Naive B cell (primary cell): Measurements from ENCODE around the gene PIWIL1. TPM values are rescaled to one million over a fixed set of nuclear protein-coding genes. Genes with fewer than 3 reads are reported as not detected.
A peak's percentile ranks its signal among the peaks of the same experiment; 100 is the strongest.

Source experiments
- ATAC-seq, 2 donors: fragments of 150-1000 bp; cut with Tn5 transposase; 2 replicates each; pipeline ENCODE4 v1.10.0; 2021; ENCODE audit warnings: low read depth in 2 of 2, mild to moderate bottlenecking in 2 of 2, moderate library complexity in 2 of 2
- DNase-seq: peaks from one replicate; pipeline ENCODE4 v3.0.0; 2022
- H3K27ac Mint-ChIP-seq, 6 donors: one replicate each; pipeline ENCODE4 v1.8.0; 2020 to 2022; ENCODE audit warnings: mild to moderate bottlenecking in 6 of 6, mixed read lengths in 6 of 6, moderate library complexity in 5 of 6, inconsistent platforms in 2 of 6
- H3K27me3 Mint-ChIP-seq, 3 donors: one replicate each; pipeline ENCODE4 v1.8.0; 2021 to 2022; ENCODE audit warnings: mixed read lengths in 3 of 3, mild to moderate bottlenecking in 1 of 3
- H3K36me3 Mint-ChIP-seq, 2 donors: one replicate each; pipeline ENCODE4 v1.8.0; 2020 to 2022; ENCODE audit warnings: mixed read lengths in 2 of 2, inconsistent platforms in 1 of 2, mild to moderate bottlenecking in 1 of 2
- H3K4me1 Mint-ChIP-seq, 3 donors: one replicate each; pipeline ENCODE4 v1.8.0; 2020 to 2022; ENCODE audit warnings: mixed read lengths in 3 of 3, inconsistent platforms in 1 of 3, mild to moderate bottlenecking in 1 of 3, moderate library complexity in 1 of 3
- H3K4me3 Mint-ChIP-seq, 8 donors: one replicate each; pipeline ENCODE4 v1.8.0; 2020 to 2022; ENCODE audit warnings: mild to moderate bottlenecking in 8 of 8, mixed read lengths in 8 of 8, moderate library complexity in 8 of 8, inconsistent platforms in 2 of 8
- H3K9me3 Mint-ChIP-seq, 7 donors: one replicate each; pipeline ENCODE4 v1.8.0; 2020 to 2022; ENCODE audit warnings: mixed read lengths in 7 of 7, mild to moderate bottlenecking in 5 of 7, inconsistent platforms in 2 of 7, moderate library complexity in 1 of 7
- polyA plus RNA-seq, 6 donors: library from polyadenylated mRNA; unstranded; fragments of 300-500 nt; fragmentation: Illumina TruSeq; gene quantifications; one replicate each; pipeline ENCODE4 v1.2.3, GENCODE V29; 2021; ENCODE audit warnings: low read depth in 6 of 6

PIWIL1 gene
- polyA plus RNA-seq, 6 donors from 2014 or later: not detected

DNA sequence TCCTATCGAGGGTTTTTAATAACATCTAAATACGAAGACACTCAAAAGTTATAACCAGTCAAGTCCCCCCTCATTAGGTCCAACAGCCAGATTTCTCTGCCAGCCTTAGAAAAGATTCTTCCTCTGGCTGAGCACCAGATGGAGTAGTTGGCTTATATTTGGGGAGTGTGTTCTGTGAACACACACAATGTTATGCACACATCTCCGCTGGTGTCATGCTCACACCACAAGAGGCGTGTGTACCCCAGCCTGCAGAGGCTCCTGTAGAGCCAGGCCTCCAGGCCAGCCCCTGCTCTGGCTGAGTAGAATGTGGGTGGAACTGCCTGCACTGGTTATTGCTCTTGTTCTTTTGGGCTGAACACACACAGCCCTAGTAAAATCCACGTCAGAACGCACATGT is 64.0 kb downstream of the PIWIL1 start:
- no peak for ATAC-seq
- Mint-ChIP-seq H3K4me1 (no peaks in the 10 kb centered on the region), H3K27me3 (peaks cover 0 to 8% (median 4%) of the 10 kb centered on the region in 3 donors), H3K27ac (no peak overlapping the region), H3K9me3 (peaks cover 0 to 2% (median 0%) of the 10 kb centered on the region in 7 donors), H3K36me3 (no peaks in the 10 kb centered on the region), H3K4me3 (no peak overlapping the region)
- no peak for DNase-seq

DNA sequence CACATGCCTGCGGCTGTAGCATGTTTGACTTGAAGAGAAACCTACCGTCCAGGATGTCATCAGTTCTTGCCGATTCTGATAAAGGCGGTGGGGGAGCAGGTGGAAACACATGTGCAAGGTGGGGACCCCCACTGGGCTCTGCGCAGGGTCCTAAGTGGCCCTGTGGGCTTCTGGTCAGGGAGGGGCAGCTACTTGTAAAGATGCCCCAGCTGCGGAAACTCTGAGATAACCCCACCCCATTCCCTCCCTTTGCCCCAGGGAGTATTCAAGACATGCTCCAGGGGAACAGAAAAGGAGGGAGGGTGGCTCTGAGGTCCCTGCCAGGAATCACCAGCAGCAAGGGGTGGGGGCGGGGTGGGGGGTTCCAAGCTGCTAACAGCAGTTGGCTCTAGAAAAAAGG is 67.6 kb downstream of the PIWIL1 start:
- Mint-ChIP-seq H3K36me3 (no peaks in the 10 kb centered on the region), H3K27me3 (peaks cover 0 to 8% (median 4%) of the 10 kb centered on the region in 3 donors), H3K27ac (no peak overlapping the region), H3K9me3 (peaks cover 0 to 2% (median 0%) of the 10 kb centered on the region in 7 donors), H3K4me1 (no peaks in the 10 kb centered on the region), H3K4me3 (no peak overlapping the region)
- ATAC-seq: no peak
- DNase-seq: no peak

DNA sequence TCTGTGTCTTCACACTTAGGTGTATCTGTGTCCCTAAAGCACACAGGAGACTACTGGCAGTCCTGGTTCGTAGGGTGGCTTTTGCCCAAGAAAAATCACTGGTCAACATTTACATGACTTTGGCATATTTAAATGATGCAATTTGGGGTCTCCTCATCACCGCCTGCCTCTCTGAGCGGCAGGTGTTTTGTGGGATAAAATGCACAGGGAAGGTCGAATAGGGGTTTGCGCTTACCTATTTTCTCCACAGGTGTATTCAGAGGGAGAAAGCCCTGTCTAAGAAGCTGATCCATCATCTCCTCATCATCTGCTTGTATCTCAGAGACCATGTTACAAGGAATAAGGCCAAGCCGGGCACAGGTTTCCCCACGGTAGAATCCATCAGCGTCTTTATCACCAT is 74.7 kb downstream of the PIWIL1 start:
- ATAC-seq (no peak), DNase-seq (no peak)
- H3K27me3 Mint-ChIP-seq: peaks cover 0 to 15% (median 0%) of the 10 kb centered on the region in 3 donors
- no peak overlapping the region for H3K4me3 Mint-ChIP-seq
- no peak overlapping the region for H3K27ac Mint-ChIP-seq
- H3K4me1 Mint-ChIP-seq: no peaks in the 10 kb centered on the region
- H3K36me3 Mint-ChIP-seq: no peaks in the 10 kb centered on the region
- no peaks in the 10 kb centered on the region for H3K9me3 Mint-ChIP-seq

DNA sequence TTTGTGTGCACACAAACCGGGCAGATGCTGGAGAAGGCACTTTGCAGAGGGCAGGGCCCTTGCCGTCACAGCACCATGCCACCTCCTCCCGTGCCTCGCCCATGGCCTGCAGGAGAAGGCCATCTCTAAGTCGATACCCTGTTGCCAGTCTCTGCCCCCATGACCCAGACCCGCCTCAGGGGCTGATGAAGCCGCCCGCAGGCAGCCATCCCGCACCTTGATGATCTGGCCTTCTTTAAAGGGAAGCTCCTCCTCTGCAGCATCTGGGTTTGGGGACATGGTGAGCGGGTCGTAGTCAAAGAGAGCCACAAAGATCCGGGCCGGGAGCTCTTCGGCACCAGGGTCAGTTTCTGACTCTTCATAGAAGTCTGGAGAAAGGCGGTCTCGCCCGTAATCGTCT is 76.2 kb downstream of the PIWIL1 start:
- H3K9me3 Mint-ChIP-seq: peaks cover 0 to 3% (median 0%) of the 10 kb centered on the region in 7 donors
- H3K4me3 Mint-ChIP-seq: no peak overlapping the region
- ATAC-seq (no peak), DNase-seq (no peak)
- peak overlapping the region in 1 of 6 donors; percentile 69 for H3K27ac Mint-ChIP-seq
- H3K36me3 Mint-ChIP-seq: no peaks in the 10 kb centered on the region
- peaks cover 0 to 15% (median 0%) of the 10 kb centered on the region in 3 donors for H3K27me3 Mint-ChIP-seq
- H3K4me1 Mint-ChIP-seq: no peaks in the 10 kb centered on the region

DNA sequence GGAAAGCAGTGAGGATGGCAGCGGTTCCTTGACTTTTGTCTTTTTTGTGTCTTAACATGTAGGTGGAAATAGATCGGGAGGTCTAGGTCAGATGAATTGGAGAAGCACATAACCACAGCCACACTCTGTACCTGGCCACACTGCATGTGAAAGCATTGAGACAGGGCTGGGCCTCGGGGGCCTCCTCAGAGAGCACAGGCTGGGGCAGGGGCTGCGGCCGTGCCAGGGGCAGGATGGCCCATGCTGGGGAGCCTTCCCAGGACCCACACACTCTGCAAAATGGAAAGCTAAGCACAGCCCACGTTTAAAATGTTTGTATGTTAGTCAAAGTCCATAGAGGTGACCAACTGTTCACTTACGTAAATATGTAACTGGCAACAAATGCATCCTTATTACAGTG is 76.7 kb downstream of the PIWIL1 start:
- H3K4me3 Mint-ChIP-seq: no peak overlapping the region
- no peak for DNase-seq
- peaks cover 0 to 15% (median 0%) of the 10 kb centered on the region in 3 donors for H3K27me3 Mint-ChIP-seq

DNA sequence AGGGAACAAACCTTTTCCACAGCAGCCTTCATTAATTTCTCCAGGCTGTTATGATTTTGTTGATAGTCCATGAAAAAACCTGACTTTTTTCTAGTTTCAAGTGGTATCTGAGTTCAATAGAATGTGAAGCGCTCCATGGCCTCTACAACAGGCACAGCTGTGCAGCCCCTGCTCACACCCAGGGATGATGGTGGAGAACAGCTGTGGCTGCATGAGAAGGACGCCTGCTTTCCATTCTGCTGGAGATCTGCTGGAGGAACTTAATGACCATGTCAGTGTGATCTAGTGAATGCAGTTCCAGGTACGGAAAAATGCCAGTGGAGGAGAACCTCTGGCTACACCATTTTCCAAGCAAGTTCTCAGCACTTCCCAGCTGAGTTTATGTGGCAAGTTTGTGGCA is 80.6 kb downstream of the PIWIL1 start:
- Mint-ChIP-seq H3K27me3 (peaks cover 0 to 26% (median 4%) of the 10 kb centered on the region in 3 donors), H3K9me3 (peaks cover 0 to 3% (median 0%) of the 10 kb centered on the region in 7 donors), H3K4me1 (no peaks in the 10 kb centered on the region), H3K36me3 (no peaks in the 10 kb centered on the region), H3K27ac (no peak overlapping the region), H3K4me3 (no peak overlapping the region)
- ATAC-seq (no peak), DNase-seq (no peak)

More for the DNA sequence above, 76.7 kb downstream of the PIWIL1 start:
- H3K36me3 Mint-ChIP-seq: no peaks in the 10 kb centered on the region
- H3K4me1 Mint-ChIP-seq: no peaks in the 10 kb centered on the region
- no peak for ATAC-seq
- H3K9me3 Mint-ChIP-seq: peaks cover 0 to 3% (median 0%) of the 10 kb centered on the region in 7 donors
- no peak overlapping the region for H3K27ac Mint-ChIP-seq

DNA sequence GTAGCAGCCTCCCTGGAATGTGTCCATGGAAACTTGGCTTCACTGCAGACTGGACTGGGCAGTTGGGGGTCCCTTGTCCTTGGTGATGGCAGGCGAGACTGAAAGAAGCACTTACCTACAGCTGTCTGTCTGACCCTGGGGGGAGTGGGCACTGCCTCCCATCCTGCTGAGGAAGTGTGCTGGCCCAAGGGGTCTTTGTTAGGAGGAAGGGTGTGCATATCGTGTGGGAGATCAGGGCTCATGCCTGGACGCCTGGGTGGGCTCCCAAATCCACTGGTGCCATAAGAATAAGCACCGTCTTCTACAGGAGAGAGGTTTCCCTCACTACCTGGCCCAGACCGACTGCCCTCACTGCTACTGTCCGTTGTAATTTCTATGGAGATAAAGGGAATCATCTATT is 81.4 kb downstream of the PIWIL1 start:
- no peaks in the 10 kb centered on the region for H3K4me1 Mint-ChIP-seq
- peaks cover 0 to 3% (median 0%) of the 10 kb centered on the region in 7 donors for H3K9me3 Mint-ChIP-seq
- no peaks in the 10 kb centered on the region for H3K36me3 Mint-ChIP-seq
- DNase-seq (no peak), ATAC-seq (no peak)
- H3K27ac Mint-ChIP-seq: no peak overlapping the region
- no peak overlapping the region for H3K4me3 Mint-ChIP-seq
- H3K27me3 Mint-ChIP-seq: peaks cover 0 to 21% (median 4%) of the 10 kb centered on the region in 3 donors

DNA sequence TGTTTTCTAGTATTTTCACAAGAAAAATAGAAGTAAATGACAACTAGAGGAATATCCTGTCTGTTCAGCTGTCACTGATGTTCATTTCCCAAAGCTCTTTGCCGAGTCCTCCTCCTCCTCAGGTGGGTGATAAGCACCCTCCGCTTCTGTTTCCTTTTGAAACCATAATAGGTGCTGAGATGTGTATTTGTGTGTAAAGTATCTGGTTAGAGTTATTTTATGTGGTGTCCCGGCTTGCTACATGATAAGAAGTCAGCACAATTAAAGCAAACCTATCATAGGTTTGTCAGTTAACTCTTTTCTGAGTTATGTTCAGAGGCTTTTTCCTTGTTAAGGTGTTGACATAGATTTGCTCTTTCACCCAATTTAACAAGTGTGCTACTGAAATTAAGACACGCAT is 82.4 kb downstream of the PIWIL1 start:
- Mint-ChIP-seq H3K27ac (no peak overlapping the region), H3K9me3 (peaks cover 0 to 3% (median 0%) of the 10 kb centered on the region in 7 donors), H3K4me3 (no peak overlapping the region), H3K4me1 (no peaks in the 10 kb centered on the region), H3K36me3 (no peaks in the 10 kb centered on the region), H3K27me3 (peaks cover 0 to 13% (median 4%) of the 10 kb centered on the region in 3 donors)
- DNase-seq: no peak
- ATAC-seq: no peak

DNA sequence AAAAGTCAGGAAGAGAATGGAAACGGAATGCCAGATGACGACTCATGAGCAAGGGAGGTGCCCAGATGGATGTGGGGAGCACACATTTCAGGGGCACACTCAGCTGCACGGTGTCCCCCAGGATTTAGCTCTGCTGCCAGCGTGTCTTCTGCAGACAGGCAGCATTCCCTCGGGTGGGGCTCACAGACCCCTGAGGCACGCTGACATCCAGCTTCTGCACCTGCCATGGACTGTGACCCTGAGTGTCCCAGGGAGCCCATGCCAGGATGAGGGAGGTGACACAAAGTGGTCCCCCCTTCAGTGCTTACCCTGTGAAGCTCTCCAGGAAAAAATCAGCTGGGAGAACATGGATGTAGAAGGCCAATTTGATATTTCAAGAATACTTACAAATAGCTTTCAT is 84.2 kb downstream of the PIWIL1 start:
- H3K27ac Mint-ChIP-seq: no peak overlapping the region
- DNase-seq (no peak), ATAC-seq (no peak)
- H3K4me3 Mint-ChIP-seq: no peak overlapping the region
- peaks cover 0 to 3% (median 0%) of the 10 kb centered on the region in 7 donors for H3K9me3 Mint-ChIP-seq
- H3K27me3 Mint-ChIP-seq: peaks cover 0 to 11% (median 4%) of the 10 kb centered on the region in 3 donors
- no peaks in the 10 kb centered on the region for H3K4me1 Mint-ChIP-seq
- no peaks in the 10 kb centered on the region for H3K36me3 Mint-ChIP-seq

Other genes starting within 250 kb of the PIWIL1 start
- not detected for gene FZD10, start 175.4 kb upstream of the PIWIL1 start, polyA plus RNA-seq